ENCODE data around the gene CCDC179. TPM values are rescaled to one million over a fixed set of nuclear protein-coding genes. Genes with fewer than 3 reads are reported as not detected.

CCDC179 gene
- total RNA-seq, 2 donors from 2014 or later, result not detected

- H3K36me3 Mint-ChIP-seq (ENCODE audit: insufficient read depth in 2 of 2), result no peaks in the 10 kb centered on the region
- H3K27me3 Mint-ChIP-seq (ENCODE audit: low read depth), result no peaks in the 10 kb centered on the region
- H3K27ac Mint-ChIP-seq, result no peak overlapping the region
- no peaks in the 10 kb centered on the region for H3K9me3 Mint-ChIP-seq
- ATAC-seq (replicated peaks in 1 of 2), result no peak
- H3K4me3 Mint-ChIP-seq, result no peak overlapping the region
- DNase-seq, result no peak
- no peaks in the 10 kb centered on the region for H3K4me1 Mint-ChIP-seq (ENCODE audit: low read depth)
Observed at GRCh38 chr11:22798901-22799300, 61.4 kb downstream of the CCDC179 start.

- H3K4me1 Mint-ChIP-seq (ENCODE audit: low read depth), result no peaks in the 10 kb centered on the region
- no peak overlapping the region for H3K27ac Mint-ChIP-seq
- no peaks in the 10 kb centered on the region for H3K9me3 Mint-ChIP-seq
- ATAC-seq (replicated peaks in 1 of 2), result no peak
- no peaks in the 10 kb centered on the region for H3K27me3 Mint-ChIP-seq (ENCODE audit: low read depth)
- H3K36me3 Mint-ChIP-seq (ENCODE audit: insufficient read depth in 2 of 2), result no peaks in the 10 kb centered on the region
- DNase-seq, result no peak
- H3K4me3 Mint-ChIP-seq, result no peak overlapping the region
Observed at GRCh38 chr11:22797047-22797446, 63.2 kb downstream of the CCDC179 start.

Other genes starting within 250 kb of the CCDC179 start
- gene FANCF, start 234.7 kb downstream of the CCDC179 start, total RNA-seq, result 10 to 100 TPM; 12.6 to 13.9 TPM
- 1 to 10 TPM; 2.0 to 2.5 TPM for gene GAS2, start 193.9 kb downstream of the CCDC179 start, total RNA-seq
- 10 to 100 TPM; 48.3 to 50.7 TPM for gene SVIP, start 30.7 kb downstream of the CCDC179 start, total RNA-seq

Measured in activated T-cell treated with anti-CD3 and anti-CD28 coated beads, Interleukin-2, amount 50 U/mL, for 72 hours (primary cell).